ENCODE measurements around the gene CTTN. TPM values are rescaled to one million over a fixed set of nuclear protein-coding genes. Genes with fewer than 3 reads are reported as not detected.
A peak's percentile ranks its signal among the peaks of the same experiment; 100 is the strongest.

CTTN gene
- polyA plus RNA-seq (ENCODE audit: insufficient read length in 4 of 4), result 100 to 1,000 TPM; 144 to 175 (median 155) TPM

GRCh38 chr11:70397983-70398833 is at the start of gene CTTN:
Gene CTTN (plus strand): TSS chr11:70398529. CDS start chr11:70407298, 8,769 bp downstream.
- DNase-seq (ENCODE audit: low read depth in 4 of 4, low spot score in 3 of 4), result peak; percentile 63 to 77 (median 66)

GRCh38 chr11:70348608-70349007 is 49.7 kb upstream of the CTTN start:
- DNase-seq (ENCODE audit: low read depth in 4 of 4, low spot score in 3 of 4), result no peak

GRCh38 chr11:70351646-70352045 is 46.7 kb upstream of the CTTN start:
- DNase-seq (ENCODE audit: low read depth in 4 of 4, low spot score in 3 of 4), result no peak

GRCh38 chr11:70352100-70352499 is 46.2 kb upstream of the CTTN start:
- DNase-seq (ENCODE audit: low read depth in 4 of 4, low spot score in 3 of 4), result no peak

- no peak for DNase-seq (ENCODE audit: low read depth in 4 of 4, low spot score in 3 of 4)
Measured at GRCh38 chr11:70352601-70353000, 45.7 kb upstream of the CTTN start.

GRCh38 chr11:70353329-70353728 is 45.0 kb upstream of the CTTN start:
- DNase-seq (ENCODE audit: low read depth in 4 of 4, low spot score in 3 of 4), result no peak

GRCh38 chr11:70353900-70354568 is 44.3 kb upstream of the CTTN start:
- DNase-seq (ENCODE audit: low read depth in 4 of 4, low spot score in 3 of 4), result no peak

DNA sequence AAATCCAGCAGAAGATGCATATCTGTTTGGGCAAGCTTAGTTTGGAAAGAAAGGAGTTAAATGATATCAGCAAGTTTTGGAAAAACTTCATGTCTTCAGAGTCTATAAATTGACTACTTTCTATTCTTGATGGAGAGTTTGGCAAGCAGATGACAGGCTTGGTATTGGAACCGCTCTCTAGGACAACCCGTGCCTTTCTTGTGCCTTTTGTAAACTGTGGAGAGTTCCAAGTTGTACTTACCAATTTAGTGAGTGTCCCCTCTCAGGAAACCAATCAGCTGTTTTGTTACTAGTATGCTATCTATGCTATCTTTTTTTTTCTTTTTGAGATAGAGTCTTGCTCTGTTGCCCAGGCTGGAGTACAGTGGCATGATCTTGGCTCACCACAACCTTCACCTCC is 43.7 kb upstream of the CTTN start:
- DNase-seq (ENCODE audit: low read depth in 4 of 4, low spot score in 3 of 4), result no peak

DNA sequence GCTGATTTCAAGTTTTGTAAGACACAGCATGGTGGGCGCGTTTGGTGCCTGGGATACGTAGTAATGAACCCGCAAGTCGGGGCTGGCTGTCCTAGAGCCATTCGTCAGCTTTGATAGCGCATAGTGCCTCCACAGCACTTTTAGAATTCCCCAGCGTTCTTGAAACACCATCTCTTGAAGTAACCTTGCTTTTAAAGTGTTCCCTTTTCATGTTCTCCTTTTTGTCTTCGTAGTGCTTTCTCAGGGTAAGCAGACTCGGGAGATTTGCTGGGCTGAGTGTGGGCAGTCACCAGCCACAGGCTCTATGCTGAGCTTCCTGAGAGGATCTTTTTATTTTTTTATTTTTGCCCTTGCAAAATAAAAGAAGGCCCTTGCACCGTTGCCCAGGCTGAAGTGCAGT is 39.6 kb upstream of the CTTN start:
- no peak for DNase-seq (ENCODE audit: low read depth in 4 of 4, low spot score in 3 of 4)

DNA sequence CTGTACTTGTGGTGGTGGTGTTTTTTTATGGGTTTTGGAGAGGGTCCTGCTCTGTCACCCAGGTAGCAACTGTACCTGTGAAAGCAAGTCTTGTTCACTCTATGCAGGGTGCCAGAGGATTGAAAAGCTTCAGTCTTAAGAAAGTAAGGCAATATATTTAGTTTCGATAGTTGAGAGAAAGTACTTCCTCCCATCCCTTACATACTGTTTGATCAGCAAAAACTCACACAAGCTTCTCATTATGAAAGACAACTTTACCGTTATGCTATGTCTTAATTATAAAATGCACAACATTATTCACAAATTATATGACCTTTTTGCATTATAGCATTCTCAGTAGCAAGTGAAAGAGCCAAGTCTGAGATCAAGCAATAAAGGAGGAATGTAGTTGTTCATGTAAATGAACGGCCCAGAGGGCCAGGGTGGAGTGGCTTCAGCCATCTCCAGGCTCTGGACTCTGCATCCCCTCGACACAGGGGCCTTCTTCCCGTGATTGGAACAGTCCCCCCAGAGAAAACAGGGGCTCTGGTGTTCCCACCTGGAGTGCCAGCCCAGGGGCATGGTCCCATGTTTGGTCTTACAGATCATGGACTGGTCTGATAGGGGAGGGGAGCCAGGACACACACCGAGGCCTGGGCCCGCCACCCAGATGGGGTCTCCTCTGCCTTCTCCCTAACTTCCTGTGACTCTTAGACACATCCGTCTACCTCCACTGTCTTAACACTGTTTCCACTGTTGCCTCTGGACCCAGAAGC is 38.7 kb upstream of the CTTN start:
- DNase-seq (ENCODE audit: low read depth in 4 of 4, low spot score in 3 of 4), result no peak

DNA sequence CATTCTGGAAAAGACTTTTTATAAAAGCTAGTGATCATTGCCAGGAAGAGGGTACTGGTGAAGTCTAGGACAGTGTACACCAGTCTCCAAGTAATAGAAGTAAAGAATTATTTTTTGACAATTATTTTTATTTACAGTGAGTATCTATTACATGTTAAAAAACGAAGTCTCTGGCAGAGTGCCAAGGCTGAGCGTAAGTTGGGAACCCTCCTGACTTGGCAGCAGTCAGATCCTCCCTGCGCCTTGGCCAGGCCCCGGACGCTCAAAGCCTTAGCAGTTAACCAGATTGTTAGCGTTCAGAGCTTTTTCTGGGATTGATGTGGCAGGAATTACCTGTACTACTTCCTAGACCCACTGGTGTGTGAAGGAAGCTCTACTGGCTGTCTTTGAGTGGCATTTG is 38.1 kb upstream of the CTTN start:
- no peak for DNase-seq (ENCODE audit: low read depth in 4 of 4, low spot score in 3 of 4)

DNA sequence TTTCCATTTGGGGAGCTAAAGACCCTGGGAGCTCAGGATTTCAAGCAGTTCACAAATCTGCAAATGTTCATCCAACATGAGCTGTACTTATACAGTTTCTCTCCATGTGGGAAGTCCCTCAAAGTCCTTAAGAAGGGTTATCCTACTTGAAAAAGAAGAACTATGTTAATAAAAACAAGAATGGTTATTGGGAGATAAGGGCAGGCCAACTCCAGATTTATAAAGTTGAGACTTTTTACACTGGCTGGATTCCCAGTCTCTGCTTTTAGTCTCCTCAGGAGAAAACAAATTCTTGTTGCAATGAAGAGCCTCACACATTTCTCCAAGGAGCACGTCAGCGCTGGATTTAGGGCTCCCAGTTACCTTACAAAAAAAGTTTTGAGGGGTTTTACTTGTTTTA is 34.2 kb upstream of the CTTN start:
- no peak for DNase-seq (ENCODE audit: low read depth in 4 of 4, low spot score in 3 of 4)

DNA sequence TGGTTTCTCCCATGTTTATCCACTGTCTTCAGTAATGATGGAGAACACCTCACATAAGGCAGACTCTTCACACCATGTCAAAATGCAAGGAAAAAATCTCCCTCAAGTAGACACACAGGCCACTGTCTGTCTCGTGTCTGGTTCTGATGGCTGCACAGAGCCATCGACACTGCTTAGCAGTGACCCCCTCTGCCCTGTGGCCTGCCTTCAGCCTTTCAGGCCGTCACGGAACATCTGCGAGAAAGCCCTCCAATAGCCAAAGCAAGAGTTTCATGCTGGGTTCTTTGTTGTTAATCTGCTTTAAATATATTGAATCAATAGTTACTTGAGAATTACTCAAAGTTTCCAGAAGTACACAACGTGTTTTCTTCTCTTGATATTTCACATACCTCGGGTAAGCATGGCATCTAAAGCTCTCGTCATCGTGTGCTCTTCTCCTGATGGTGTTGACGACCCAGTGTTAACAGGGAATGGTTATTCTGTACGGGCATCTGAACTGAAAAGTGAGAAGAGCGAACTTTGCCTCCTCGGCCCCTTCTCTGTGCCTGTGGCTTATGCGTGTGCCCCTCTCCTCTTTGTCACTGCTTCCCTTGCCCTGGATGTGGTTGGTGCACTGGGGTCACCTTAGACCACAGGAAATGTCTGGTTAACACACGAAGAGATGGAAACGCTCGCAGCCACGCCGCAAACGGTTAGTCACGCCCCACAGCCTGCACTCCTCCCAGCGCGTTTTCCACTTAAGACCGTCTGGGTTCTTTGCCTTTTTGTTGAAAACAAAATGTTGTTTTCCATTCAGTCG is 33.4 kb upstream of the CTTN start:
- no peak for DNase-seq (ENCODE audit: low read depth in 4 of 4, low spot score in 3 of 4)

DNA sequence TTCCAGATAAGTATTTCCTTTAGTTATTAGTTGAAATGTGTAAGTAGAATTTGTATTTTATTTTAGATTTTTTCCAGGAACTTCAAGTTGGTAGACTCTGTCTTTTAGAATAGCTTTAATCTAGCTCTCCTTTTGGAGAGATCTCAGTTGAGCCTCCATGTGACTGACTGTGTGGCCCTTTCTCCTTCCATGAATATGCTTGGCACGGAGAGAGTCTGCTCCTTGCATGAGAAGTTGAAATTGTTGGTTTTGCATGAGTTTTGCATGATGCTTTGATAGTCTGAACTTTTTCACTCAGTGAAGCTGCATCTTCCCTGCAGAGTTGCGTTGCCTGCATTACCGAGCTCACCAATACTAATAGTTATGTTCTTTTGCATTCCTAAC is 32.8 kb upstream of the CTTN start:
- no peak for DNase-seq (ENCODE audit: low read depth in 4 of 4, low spot score in 3 of 4)

- DNase-seq (ENCODE audit: low read depth in 4 of 4, low spot score in 3 of 4), result no peak
Measured at GRCh38 chr11:70367071-70367470, 31.3 kb upstream of the CTTN start.

DNA sequence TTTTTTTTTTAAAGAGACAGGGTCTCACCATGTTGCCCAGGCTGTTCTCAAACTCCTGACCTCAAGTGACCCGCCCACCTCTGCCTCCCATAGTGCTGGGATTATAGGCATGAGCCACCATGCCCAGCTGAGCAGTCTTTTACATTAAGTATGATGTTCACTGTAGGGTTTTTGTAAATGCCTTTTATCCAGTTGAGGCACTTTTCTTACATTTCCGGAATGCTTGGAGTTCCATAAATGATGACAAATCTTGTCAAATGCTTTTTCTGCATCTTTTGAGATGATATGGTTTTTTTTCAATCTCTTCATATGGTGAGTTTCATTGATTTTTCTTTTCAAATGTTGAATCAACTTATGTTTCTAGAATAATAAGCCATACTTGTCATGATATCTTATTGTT is 29.4 kb upstream of the CTTN start:
- DNase-seq (ENCODE audit: low read depth in 4 of 4, low spot score in 3 of 4), result no peak

DNA sequence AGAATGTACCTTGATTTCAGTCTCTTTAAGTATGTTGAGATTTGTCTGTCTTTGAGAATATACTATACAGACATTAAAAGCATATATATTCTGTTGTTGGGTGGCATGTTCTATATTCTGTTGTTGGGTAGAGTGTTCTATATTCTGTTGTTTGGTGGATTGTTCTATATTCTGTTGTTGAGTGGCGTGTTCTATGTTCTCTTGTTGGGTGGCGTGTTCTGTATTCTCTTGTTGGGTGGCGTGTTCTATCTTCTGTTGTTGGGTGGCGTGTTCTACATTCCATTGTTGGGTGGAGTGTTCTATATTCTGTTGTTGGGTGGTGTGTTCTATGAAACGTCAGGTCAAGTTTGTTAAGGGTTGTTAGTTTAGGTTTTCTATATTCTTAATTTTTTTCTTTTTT is 27.1 kb upstream of the CTTN start:
- DNase-seq (ENCODE audit: low read depth in 4 of 4, low spot score in 3 of 4), result no peak

GRCh38 chr11:70372076-70372475 is 26.3 kb upstream of the CTTN start:
- no peak for DNase-seq (ENCODE audit: low read depth in 4 of 4, low spot score in 3 of 4)

- no peak for DNase-seq (ENCODE audit: low read depth in 4 of 4, low spot score in 3 of 4)
Measured at GRCh38 chr11:70376621-70377020, 21.7 kb upstream of the CTTN start.

DNA sequence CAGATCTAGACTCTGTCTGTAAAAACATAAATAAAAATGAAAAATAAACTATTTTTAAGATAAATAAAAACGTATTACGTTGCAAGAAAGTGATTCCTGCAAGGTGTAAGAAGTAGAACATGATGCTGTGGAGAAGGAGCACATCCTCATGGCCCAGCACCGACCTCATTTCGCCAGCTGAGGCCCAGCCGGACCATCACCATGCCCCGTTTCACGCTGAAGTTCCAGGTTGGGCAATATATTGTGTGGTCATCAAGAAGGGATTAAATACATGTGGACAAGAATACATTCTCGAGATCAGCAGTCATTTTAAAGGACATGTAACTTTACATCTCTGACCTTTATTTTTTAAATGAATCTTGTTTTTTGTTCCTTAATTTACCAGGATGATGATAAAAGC is 20.7 kb upstream of the CTTN start:
- no peak for DNase-seq (ENCODE audit: low read depth in 4 of 4, low spot score in 3 of 4)

Data from right renal pelvis (tissue), 4 donors.